Middle frontal gyrus (tissue), 1 donor: ENCODE results near the gene TP53TG3F.
"Not testable (repeated sequence)": the region's sequence is repeated elsewhere in the genome, so short reads cannot be mapped to it uniquely, and the experiment has no call there.

Source experiments
- DNase-seq: peaks from one replicate; pipeline ENCODE4 v3.0.0-alpha.2; 2015; ENCODE audit warnings: low spot score; ENCODE audit errors: extremely low spot score

The TP53TG3F gene

GRCh38 chr16:33459312-33459711 is at the start of gene TP53TG3F:
Gene TP53TG3F, plus strand, starts transcription at chr16:33459612. Its CDS starts 68 bp downstream, at chr16:33459680.
- not testable (repeated sequence) for DNase-seq

DNA sequence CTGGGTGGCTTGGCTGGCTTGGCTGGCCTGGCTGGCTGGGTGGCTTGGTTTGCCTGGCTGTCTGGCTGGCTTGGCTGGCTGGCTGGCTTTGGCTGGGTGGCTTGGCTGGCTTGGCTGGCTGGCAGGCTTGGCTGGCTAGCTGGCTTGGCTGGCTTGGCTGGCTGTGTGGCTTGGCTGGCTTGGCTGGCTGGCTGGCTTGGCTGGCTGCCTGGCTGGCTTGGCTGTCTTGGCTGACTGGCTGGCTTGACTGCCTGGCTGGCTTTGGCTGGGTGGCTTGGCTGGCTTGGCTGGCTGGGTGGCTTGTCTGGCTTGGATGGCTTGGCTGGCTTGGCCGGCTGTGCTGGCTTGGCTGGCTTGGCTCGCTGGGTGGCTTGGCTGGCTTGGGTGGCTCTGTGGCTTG is 32.2 kb downstream of the TP53TG3F start:
- DNase-seq, result not testable (repeated sequence)

DNA sequence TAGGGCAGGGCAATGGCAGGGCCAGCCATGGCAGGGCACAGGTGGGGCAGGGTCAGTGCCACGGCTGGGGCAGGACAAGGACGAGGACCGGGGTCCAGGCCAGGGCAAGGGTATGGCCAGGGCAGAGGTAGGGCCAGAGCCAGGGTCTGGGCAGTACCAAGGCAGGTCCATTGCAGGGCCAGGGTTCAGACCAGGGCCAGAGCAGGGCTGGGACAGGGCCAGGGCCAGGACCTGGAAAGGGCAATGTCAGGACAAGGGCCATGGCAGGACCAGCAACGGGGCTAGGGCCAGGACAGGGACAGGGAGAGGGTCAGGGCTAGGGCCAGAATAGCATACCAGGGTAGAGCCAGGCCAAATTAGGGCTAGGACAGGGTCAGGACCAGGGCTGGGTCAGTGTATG is 47.8 kb downstream of the TP53TG3F start:
- DNase-seq, result not testable (repeated sequence)

GRCh38 chr16:33509070-33509469 is 49.7 kb downstream of the TP53TG3F start:
- not testable (repeated sequence) for DNase-seq

GRCh38 chr16:33509906-33510305 is 50.5 kb downstream of the TP53TG3F start:
- DNase-seq, result not testable (repeated sequence)
